Fibroblast of skin of right quadriceps (primary cell): ENCODE results near the gene ATG2A.
"Not testable (repeated sequence)": the region's sequence is repeated elsewhere in the genome, so short reads cannot be mapped to it uniquely, and the experiment has no call there.

Source experiments
- DNase-seq: peaks from one replicate; pipeline ENCODE4 v3.0.0-alpha.2; 2013

Gene ATG2A

DNA sequence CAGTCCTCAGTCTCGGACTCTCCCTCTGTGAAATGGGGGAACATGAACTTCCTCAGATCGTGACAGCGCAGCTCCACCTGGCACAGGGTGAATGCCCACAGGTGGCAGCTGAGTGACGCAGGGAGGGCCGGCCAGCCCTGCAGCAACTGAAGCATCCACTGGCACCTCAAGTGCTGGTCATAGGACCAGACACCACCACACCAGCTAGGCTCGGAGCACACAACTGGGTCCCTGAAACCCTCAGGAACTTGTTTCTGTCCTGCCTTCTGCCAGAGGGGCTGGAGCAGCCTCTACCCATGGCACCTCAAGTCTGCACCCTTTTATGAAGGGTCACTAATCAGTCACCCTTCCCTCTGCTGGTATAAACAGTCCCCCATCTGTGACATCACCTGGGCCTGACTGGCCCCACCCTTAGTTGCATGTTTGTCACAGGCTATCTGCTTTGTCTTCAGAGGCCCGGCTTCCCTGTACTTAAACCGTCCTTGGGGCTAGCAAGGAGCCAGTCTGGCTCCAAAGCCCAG, 65.1 kb downstream of the ATG2A start:
- no peak for DNase-seq

DNA sequence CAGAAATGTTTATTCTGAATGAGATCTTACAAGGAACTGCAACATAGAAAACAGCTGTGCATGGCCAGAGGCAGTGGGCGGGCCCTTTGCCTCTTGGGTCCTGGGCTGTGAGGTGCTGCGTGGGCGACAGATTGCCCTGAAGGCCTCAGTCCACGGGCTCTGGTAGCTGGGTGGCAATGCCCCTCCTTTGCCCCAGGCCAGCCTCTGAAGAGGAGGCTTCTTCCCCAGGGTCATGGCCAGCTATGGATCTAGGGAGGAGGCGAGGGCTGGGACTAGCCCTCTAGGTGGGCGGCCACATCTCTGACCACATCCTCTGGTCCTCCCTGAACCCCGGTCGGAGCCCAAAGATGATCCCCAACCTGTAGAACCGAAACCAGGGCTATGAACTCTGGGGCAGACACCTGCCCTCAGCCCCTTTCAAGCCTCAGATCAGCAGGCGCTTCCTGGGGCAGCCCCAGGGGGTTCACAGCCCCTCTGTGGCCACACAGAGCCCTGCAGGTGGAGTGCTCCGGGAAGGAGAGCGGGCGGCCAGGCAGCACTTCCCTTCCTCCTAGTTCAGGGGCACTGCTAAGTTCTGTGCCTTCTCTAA, 65.9 kb downstream of the ATG2A start:
- DNase-seq: no peak

DNA sequence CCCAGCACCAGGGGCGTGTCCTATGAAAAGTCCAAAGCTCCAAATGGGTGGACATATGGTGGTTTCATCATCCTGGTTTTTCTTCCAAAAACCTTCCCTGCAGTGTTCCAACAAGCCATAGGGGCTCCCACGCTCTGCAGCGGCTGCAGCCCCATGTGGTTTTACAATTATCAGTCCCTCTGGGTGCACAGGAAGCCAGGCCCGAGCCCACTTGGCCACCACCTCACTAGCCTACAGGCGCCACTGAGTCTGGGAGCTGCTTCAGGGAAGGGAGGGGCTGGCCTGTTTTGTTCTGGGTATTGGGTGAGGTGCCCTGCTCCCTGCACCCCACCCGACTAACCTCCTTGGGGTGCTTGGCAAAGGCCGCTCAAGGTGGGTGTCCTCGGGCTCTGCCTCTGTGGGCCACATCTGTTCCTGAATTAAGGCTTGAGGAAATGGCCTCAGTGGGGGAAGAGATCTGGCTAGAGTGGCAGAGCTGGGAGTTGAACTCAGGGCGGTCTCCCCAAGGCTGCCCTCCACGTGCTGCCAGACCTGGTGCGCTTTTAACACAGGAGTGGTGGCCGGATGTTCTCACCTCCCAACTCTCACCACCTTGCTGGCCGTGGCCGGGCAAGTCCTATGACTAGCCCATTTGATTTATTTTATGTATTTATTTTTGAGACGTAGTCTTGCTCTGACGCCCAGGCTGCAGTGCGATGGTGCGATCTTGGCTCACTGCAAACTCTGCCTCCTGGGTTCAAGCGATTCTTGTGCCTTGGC, 67.2 kb downstream of the ATG2A start:
- DNase-seq: no peak

DNA sequence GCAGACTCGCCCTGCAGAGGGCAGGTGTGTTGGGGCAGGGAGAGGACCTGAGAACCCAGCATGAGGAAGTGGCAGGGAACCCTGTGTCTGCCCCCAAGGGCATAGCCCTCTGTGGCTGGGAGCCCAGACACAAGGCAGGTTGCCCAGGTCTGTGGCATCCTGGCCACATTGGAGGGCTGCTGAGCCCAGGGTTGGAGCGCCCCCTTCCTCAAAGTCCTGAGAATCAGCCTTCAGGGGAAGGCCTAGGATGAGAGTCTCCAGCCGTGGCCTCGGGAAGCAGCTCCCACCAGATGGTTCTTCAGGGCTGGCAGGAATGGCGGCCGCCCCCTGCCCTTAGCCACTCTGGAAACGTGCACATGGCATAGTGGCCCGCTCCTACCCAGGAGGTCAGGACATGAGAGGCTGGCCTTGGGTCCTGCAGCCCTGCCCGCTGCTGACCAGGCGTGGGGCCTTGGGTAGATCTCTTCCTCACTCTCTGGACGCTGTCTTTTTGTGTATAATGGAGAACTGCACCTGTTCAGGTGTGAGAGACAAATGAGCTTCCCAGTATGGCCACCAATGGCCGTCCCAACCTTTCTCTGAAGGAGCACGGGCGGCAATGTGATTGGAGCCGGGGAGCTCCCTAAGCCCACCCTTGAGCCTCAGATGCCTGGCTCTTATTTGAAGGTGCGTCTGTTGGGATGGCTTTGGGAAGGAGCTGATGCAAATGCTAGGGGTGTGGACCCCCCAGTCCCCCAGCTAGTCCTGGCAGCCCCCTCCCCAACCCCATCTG, 68.0 kb downstream of the ATG2A start:
- no peak for DNase-seq

DNA sequence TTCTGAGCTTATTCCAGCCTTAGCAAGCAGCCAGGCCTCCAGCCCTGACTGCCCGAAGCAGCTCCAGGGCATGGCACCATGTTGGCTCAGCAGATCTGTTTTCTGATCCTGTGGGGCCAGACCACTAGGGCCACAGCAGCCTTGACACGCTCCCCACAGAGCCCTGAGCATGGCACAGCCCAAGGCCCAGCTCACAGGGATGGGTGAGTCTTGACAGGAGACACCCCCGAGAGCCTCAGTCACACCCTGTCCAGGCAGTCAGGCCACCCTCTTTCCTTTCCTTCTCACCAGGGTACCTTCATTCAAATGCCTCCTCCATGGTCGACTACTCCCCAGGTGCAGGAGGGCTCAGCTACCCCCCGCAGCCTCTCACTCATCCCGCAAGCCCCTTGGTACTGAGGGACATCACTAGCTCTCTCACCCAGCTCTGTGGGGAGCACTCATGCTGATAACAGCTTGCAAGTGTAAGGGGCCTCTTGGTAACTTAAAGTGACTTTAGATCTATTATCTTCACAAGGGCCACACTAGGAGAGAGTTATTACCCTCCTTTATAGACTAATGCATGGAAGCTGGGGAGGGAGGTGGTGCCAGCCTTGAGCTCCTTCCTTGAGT, 68.7 kb downstream of the ATG2A start:
- no peak for DNase-seq

DNA sequence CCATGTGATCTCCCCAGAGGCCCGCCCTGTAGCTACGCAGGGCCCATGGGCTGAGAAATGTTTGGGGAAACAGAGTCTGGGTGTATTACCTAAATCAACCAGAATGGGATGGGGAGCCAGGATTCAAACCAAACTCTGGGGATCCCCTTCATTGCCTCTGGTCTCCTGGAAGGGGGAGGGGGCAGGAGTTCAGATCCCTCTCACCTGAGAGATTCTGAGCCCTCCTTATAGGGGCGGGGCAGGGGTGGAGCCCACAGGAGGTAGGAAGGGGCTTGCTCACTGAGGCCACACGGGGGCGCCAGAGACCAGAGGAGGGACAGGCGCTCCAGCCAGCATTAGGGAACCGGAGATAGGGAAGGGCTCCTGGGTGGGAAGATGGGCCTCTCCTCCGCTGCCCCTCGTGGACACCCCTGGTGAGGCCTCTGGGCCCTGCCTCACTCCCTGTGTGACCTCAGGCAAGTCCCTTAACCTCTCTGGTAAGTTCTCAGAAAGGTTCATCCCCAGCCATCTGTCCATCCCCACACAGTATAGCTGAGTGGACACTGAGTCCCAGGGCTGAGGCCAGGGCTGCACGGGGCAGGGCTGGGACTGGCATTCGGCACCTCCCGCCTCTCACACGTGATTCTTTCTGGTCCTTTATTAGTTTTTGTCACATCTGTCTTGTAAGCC, 69.9 kb downstream of the ATG2A start:
- DNase-seq: peak; percentile 88

DNA sequence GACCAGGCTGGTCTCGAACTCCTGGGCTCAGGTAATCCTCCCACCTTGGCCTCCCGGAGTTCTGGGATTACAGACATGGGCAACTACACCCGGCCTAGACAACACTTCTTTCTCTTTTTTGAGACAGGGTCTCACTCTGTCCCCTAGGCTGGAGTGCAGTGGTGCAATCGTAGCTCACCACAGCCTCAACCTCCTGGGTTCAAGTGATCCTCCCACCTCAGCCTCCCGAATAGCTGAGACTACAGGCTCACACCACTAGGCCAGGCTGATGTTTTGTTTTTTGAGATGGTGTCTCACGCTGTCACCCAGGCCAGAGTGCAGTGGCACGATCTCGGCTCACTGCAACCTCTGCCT, 71.3 kb downstream of the ATG2A start:
- not testable (repeated sequence) for DNase-seq

DNA sequence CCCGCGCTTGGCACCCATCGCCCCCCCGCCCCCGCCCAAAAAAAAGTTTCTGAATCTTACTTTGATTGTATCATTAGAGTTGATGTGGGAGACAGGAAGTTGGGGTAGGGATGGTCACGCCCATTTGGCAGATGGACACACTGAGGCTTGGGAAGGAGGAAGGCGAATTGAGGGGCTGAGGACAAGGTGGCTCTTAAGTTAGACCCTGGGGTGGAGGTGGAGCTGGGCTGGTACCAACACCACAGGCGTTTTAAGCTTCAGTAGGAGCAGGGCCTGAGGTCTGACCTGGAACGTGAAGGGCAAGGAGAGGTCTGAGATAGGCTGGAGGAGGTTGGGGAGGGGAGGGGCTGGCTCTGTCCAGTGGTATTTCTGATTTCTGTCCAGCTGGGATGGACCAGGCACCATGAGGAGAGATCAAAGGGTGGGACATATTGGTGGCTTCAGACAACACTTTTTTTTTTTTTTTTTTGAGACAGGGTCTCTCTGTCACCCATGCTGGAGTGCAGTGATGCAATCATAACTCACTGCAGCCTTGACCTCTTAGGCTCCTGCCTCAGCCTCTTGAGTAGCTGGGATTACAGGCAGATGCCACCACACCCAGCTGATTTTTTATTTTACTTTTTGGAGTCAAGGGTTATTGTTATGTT, 71.8 kb downstream of the ATG2A start:
- DNase-seq: no peak
